Measurements from ENCODE around the gene TYW1B. TPM values are rescaled to one million over a fixed set of nuclear protein-coding genes. Genes with fewer than 3 reads are reported as not detected.
"Not testable (repeated sequence)": the region's sequence is repeated elsewhere in the genome, so short reads cannot be mapped to it uniquely, and the experiment has no call there.

TYW1B gene
- total and polyA plus RNA-seq, 2 donors (not counting 3 experiments of a cell fraction or from before 2014, with no cell fraction given), result 0.69 to 2.7 TPM

- no peaks in the 10 kb centered on the region for H3K27me3 ChIP-seq (ENCODE audit: control insufficient read depth in 2 of 2, insufficient read depth in 2 of 2, low read length in 2 of 2)
- FAIRE-seq, result no peak
- H3K27ac ChIP-seq (ENCODE audit: insufficient read depth, low read depth, low read length), result no peak overlapping the region
- ChIA-PET POLR2A (no interaction called here), CTCF (no interaction called here)
- no peaks in the 10 kb centered on the region for H3K36me3 ChIP-seq (ENCODE audit: control insufficient read depth in 2 of 2, extremely low read depth in 1 of 2, insufficient read depth in 2 of 2, low read length in 2 of 2)
- no peak for DNase-seq (ENCODE audit: low read depth, low spot score)
- H3K4me3 ChIP-seq (replicated peaks in 1 of 3; ENCODE audit: insufficient read depth in 1 of 3, low read depth in 1 of 3, low read length in 3 of 3), result no peak overlapping the region
- no peak for TF ChIP-seq GATA2 (IDR thresholded peaks at IDR 0.05; ENCODE audit: insufficient read depth, insufficient read length, low read depth, low read length)
- TF ChIP-seq JUN (IDR thresholded peaks at IDR 0.05; ENCODE audit: borderline replicate concordance, insufficient read depth, insufficient read length, low read depth), result no peak
- no peak for TF ChIP-seq POLR2A (IDR thresholded peaks at IDR 0.05; ENCODE audit: low read depth, low read length)
- TF ChIP-seq MYC (IDR thresholded peaks at IDR 0.05; ENCODE audit: low read depth, low read length), result no peak
- TF ChIP-seq POLR2AphosphoS5 (IDR thresholded peaks at IDR 0.05; ENCODE audit: insufficient read depth, low read depth, low read length), result no peak
- TF ChIP-seq, protein P1, sequence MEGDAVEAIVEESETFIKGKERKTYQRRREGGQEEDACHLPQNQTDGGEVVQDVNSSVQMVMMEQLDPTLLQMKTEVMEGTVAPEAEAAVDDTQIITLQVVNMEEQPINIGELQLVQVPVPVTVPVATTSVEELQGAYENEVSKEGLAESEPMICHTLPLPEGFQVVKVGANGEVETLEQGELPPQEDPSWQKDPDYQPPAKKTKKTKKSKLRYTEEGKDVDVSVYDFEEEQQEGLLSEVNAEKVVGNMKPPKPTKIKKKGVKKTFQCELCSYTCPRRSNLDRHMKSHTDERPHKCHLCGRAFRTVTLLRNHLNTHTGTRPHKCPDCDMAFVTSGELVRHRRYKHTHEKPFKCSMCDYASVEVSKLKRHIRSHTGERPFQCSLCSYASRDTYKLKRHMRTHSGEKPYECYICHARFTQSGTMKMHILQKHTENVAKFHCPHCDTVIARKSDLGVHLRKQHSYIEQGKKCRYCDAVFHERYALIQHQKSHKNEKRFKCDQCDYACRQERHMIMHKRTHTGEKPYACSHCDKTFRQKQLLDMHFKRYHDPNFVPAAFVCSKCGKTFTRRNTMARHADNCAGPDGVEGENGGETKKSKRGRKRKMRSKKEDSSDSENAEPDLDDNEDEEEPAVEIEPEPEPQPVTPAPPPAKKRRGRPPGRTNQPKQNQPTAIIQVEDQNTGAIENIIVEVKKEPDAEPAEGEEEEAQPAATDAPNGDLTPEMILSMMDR (IDR thresholded peaks at IDR 0.05; ENCODE audit: extremely low read depth in 1 of 2, insufficient read depth in 1 of 2, low read depth in 1 of 2, low read length in 2 of 2), result no peak
- no peak for TF ChIP-seq FOS (IDR thresholded peaks at IDR 0.05; ENCODE audit: borderline replicate concordance, insufficient read depth, low read length)
- no peak for TF ChIP-seq EZH2 (IDR thresholded peaks at IDR 0.05; ENCODE audit: borderline replicate concordance, low read depth, low read length, severe bottlenecking)
- no peak for TF ChIP-seq MAX (IDR thresholded peaks at IDR 0.05; ENCODE audit: insufficient read depth, insufficient read length)
- H3K9ac ChIP-seq (replicated peaks; ENCODE audit: extremely low read depth, insufficient read depth, low read length), result no peak overlapping the region
- H2AFZ ChIP-seq (ENCODE audit: low read depth, low read length), result no peak overlapping the region
- H3K79me2 ChIP-seq (ENCODE audit: control insufficient read depth, insufficient read depth, low read length), result no peaks in the 10 kb centered on the region
- H3K9me3 ChIP-seq (replicated peaks; ENCODE audit: control insufficient read depth, insufficient read depth, low read length), result no peaks in the 10 kb centered on the region
- dilution Hi-C loops (cut with MboI; ENCODE audit: extremely low pct_ligation_motif_present, low sequenced_read_pairs), result no loop called here
- no peaks in the 10 kb centered on the region for H3K4me1 ChIP-seq (ENCODE audit: control insufficient read depth, extremely low read depth, insufficient read depth, low read length)
- H4K20me1 ChIP-seq (replicated peaks; ENCODE audit: control insufficient read depth, extremely low read depth, insufficient read depth, low read length), result no peaks in the 10 kb centered on the region
- intact Hi-C loops (cut with micrococcal nuclease), result no loop called here
- BruUV-seq (replicated peaks), result no TSS peak
- no peak overlapping the region for H3K4me2 ChIP-seq (ENCODE audit: insufficient read depth, low read length)
- no peaks in the 10 kb centered on the region for H3K9me1 ChIP-seq (replicated peaks; ENCODE audit: control insufficient read depth, extremely low read depth, insufficient read depth, low read length)
These were observed 224.9 kb downstream of the TYW1B start for GRCh38 chr7:72603073-72603472.

GRCh38 chr7:72601683-72602082 lies 226.3 kb downstream of the TYW1B start:
- H3K27ac ChIP-seq (ENCODE audit: insufficient read depth, low read depth, low read length); CTCF ChIA-PET; H3K27me3 ChIP-seq (ENCODE audit: control insufficient read depth in 2 of 2, insufficient read depth in 2 of 2, low read length in 2 of 2); H3K4me2 ChIP-seq (ENCODE audit: insufficient read depth, low read length); intact Hi-C loops (cut with micrococcal nuclease); H3K4me1 ChIP-seq (ENCODE audit: control insufficient read depth, extremely low read depth, insufficient read depth, low read length); H3K9me1 ChIP-seq (replicated peaks; ENCODE audit: control insufficient read depth, extremely low read depth, insufficient read depth, low read length); H3K9me3 ChIP-seq (replicated peaks; ENCODE audit: control insufficient read depth, insufficient read depth, low read length); H3K4me3 ChIP-seq (replicated peaks in 1 of 3; ENCODE audit: insufficient read depth in 1 of 3, low read depth in 1 of 3, low read length in 3 of 3); H2AFZ ChIP-seq (ENCODE audit: low read depth, low read length); H3K9ac ChIP-seq (replicated peaks; ENCODE audit: extremely low read depth, insufficient read depth, low read length); DNase-seq (ENCODE audit: low read depth, low spot score); POLR2A ChIA-PET; FAIRE-seq; H3K79me2 ChIP-seq (ENCODE audit: control insufficient read depth, insufficient read depth, low read length); H4K20me1 ChIP-seq (replicated peaks; ENCODE audit: control insufficient read depth, extremely low read depth, insufficient read depth, low read length); BruUV-seq (replicated peaks); H3K36me3 ChIP-seq (ENCODE audit: control insufficient read depth in 2 of 2, extremely low read depth in 1 of 2, insufficient read depth in 2 of 2, low read length in 2 of 2); dilution Hi-C loops (cut with MboI; ENCODE audit: extremely low pct_ligation_motif_present, low sequenced_read_pairs): not testable (repeated sequence)

GRCh38 chr7:72590023-72590422 lies 238.0 kb downstream of the TYW1B start:
- H3K9me3 ChIP-seq (replicated peaks; ENCODE audit: control insufficient read depth, insufficient read depth, low read length); intact Hi-C loops (cut with micrococcal nuclease); FAIRE-seq; CTCF ChIA-PET; H3K27me3 ChIP-seq (ENCODE audit: control insufficient read depth in 2 of 2, insufficient read depth in 2 of 2, low read length in 2 of 2); H4K20me1 ChIP-seq (replicated peaks; ENCODE audit: control insufficient read depth, extremely low read depth, insufficient read depth, low read length); H3K79me2 ChIP-seq (ENCODE audit: control insufficient read depth, insufficient read depth, low read length); H3K27ac ChIP-seq (ENCODE audit: insufficient read depth, low read depth, low read length); POLR2A ChIA-PET; H2AFZ ChIP-seq (ENCODE audit: low read depth, low read length); H3K4me1 ChIP-seq (ENCODE audit: control insufficient read depth, extremely low read depth, insufficient read depth, low read length); H3K36me3 ChIP-seq (ENCODE audit: control insufficient read depth in 2 of 2, extremely low read depth in 1 of 2, insufficient read depth in 2 of 2, low read length in 2 of 2); H3K4me2 ChIP-seq (ENCODE audit: insufficient read depth, low read length); DNase-seq (ENCODE audit: low read depth, low spot score); H3K9ac ChIP-seq (replicated peaks; ENCODE audit: extremely low read depth, insufficient read depth, low read length); dilution Hi-C loops (cut with MboI; ENCODE audit: extremely low pct_ligation_motif_present, low sequenced_read_pairs); BruUV-seq (replicated peaks); H3K4me3 ChIP-seq (replicated peaks in 1 of 3; ENCODE audit: insufficient read depth in 1 of 3, low read depth in 1 of 3, low read length in 3 of 3); H3K9me1 ChIP-seq (replicated peaks; ENCODE audit: control insufficient read depth, extremely low read depth, insufficient read depth, low read length): not testable (repeated sequence)
